OCI-LY7 (cell line): ENCODE measurements around the gene ANKS1B. TPM values are rescaled to one million over a fixed set of nuclear protein-coding genes. Genes with fewer than 3 reads are reported as not detected.
A peak's percentile ranks its signal among the peaks of the same experiment; 100 is the strongest.

Experiments used
- BruUV-seq: library from RNA; stranded (reverse); fragments of 400-500 nt; replicated peaks from 2 replicates; lab custom pipeline; 2021; lab: Mats Ljungman, UMichigan
- CTCF ChIA-PET: fragments of 300-600 bp; sonication (Branson Sonifier 250); formaldehyde crosslinking; loops from one replicate; lab custom pipeline; 2022; ENCODE audit warnings: antibody characterized with exemption; ENCODE audit not compliant: unreplicated experiment; lab: Charles Lee
- POLR2A ChIA-PET: fragments of 300-600 bp; sonication (Branson Sonifier 250); formaldehyde crosslinking; loops from one replicate; lab custom pipeline; 2022; ENCODE audit warnings: antibody characterized with exemption; lab: Charles Lee
- DNase-seq: peaks from one replicate; pipeline ENCODE4 v3.0.0-alpha.2; 2015; ENCODE audit warnings: low spot score
- H2AFZ ChIP-seq: fragments of 200-600 bp; sonication (generic), shearing (Covaris generic); 2 replicates; pipeline ENCODE4 v1.6.1; 2014; ENCODE audit warnings: mild to moderate bottlenecking, antibody characterized with exemption, low read length, moderate library complexity
- H3K27ac ChIP-seq: fragments of 200-600 bp; sonication (generic); 2 replicates; pipeline ENCODE4 v1.5.1; 2014; ENCODE audit warnings: mixed run types, low read depth, mild to moderate bottlenecking, moderate library complexity, low read length, inconsistent platforms; ENCODE audit not compliant: poor library complexity, severe bottlenecking
- H3K36me3 ChIP-seq: fragments of 200-600 bp; sonication (generic); 2 replicates; pipeline ENCODE4 v1.6.1; 2014; ENCODE audit warnings: mild to moderate bottlenecking, antibody characterized with exemption, low read length, moderate library complexity, mixed read lengths; ENCODE audit not compliant: insufficient read depth
- H3K4me1 ChIP-seq: fragments of 200-600 bp; sonication (generic); 2 replicates; pipeline ENCODE4 v1.5.1; 2014; ENCODE audit warnings: mild to moderate bottlenecking, low read length; ENCODE audit not compliant: insufficient read depth, poor library complexity, severe bottlenecking
- H3K4me2 ChIP-seq: fragments of 200-600 bp; sonication (generic); 2 replicates; pipeline ENCODE4 v1.6.1; 2014; ENCODE audit warnings: mild to moderate bottlenecking, low read length
- H3K4me3 ChIP-seq: fragments of 200-600 bp; sonication (generic); 2 replicates; pipeline ENCODE4 v1.5.1; 2014; ENCODE audit warnings: mild to moderate bottlenecking, low read depth, low read length; ENCODE audit not compliant: poor library complexity, severe bottlenecking
- H3K79me2 ChIP-seq: fragments of 200-600 bp; sonication (generic); 2 replicates; pipeline ENCODE4 v1.6.1; 2016; ENCODE audit warnings: low read depth, mild to moderate bottlenecking, low read length, moderate library complexity, mixed read lengths; ENCODE audit not compliant: insufficient read depth
- H3K9me2 ChIP-seq: fragments of 200-600 bp; sonication (generic); 2 replicates; pipeline ENCODE4 v1.6.1; 2016; ENCODE audit warnings: mild to moderate bottlenecking, low read length, mixed read lengths; ENCODE audit not compliant: insufficient read depth
- H3K9me3 ChIP-seq: fragments of 200-600 bp; sonication (generic); 2 replicates; pipeline ENCODE4 v1.6.1; 2014; ENCODE audit warnings: mild to moderate bottlenecking, mixed run types, low read length, mixed read lengths
- H4K20me1 ChIP-seq: fragments of 200-600 bp; sonication (generic); 2 replicates; pipeline ENCODE4 v1.6.1; 2014; ENCODE audit warnings: mild to moderate bottlenecking, antibody characterized with exemption, low read length, moderate library complexity, mixed read lengths; ENCODE audit not compliant: insufficient read depth
- EZH2phosphoT487 ChIP-seq: fragments of 200-600 bp; sonication (generic); IDR thresholded peaks from 2 replicates; pipeline ENCODE4 v1.6.1; 2018; ENCODE audit warnings: low read depth, borderline replicate concordance, mild to moderate bottlenecking, mixed run types, antibody characterized with exemption, low read length, moderate library complexity, mixed read lengths
- intact Hi-C: fragments of 100-400 bp; cut with micrococcal nuclease; formaldehyde crosslinking; loops from one replicate; pipeline ENCODE4 v1.10.0; 2022; ENCODE audit not compliant: unreplicated experiment
- total RNA-seq, 2 experiments: library from RNA; depleted of rRNA in 1 of 2; stranded (reverse); fragments of >200 nt in 1 of 2; shearing (Covaris generic) in 1 of 2; gene quantifications; 2 replicates each; pipeline ENCODE4 v1.2.3, GENCODE V29; 2014 to 2022
- TF ChIP-seq, protein P1 (sequence below): fragments of 200-600 bp; sonication (generic); conservative IDR thresholded peaks from 2 replicates; pipeline ENCODE4 v1.5.1; 2014; ENCODE audit warnings: mild to moderate bottlenecking, antibody characterized with exemption, low read length, moderate library complexity, mixed read lengths

Gene ANKS1B
- total RNA-seq, 2 experiments from 2014 or later: 2.9 to 6.0 TPM

DNA sequence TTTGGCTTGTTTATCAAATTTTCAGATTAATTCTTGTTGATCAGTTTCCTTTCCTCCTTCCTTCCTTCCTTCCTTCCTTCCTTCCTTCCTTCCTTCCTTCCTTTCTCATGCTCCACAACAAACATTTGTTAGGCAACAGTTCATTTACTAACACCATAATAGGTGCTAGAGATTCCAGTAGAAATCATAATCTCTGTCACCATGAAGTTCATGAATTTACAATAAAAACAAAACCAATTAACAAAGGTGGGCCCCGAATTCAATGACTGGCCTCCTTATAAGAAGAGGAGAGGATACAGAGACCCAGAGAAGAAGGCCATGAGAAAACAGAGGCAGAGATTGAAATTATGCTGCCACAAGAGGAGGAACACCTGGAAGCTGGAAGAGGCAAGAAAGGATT, 604.0 kb downstream of the ANKS1B start:
- Histone ChIP-seq H3K4me3 (no peak overlapping the region), H3K4me2 (no peak overlapping the region), H3K9me3 (peaks cover 9% of the 10 kb centered on the region; the same call in 1 of the 2 replicates), H3K4me1 (peaks cover 29% of the 10 kb centered on the region), H3K36me3 (no peaks in the 10 kb centered on the region; the same call in 1 of the 2 replicates), H3K9me2 (no peaks in the 10 kb centered on the region), H3K27ac (no peak overlapping the region), H3K79me2 (no peaks in the 10 kb centered on the region), H2AFZ (peak overlapping the region; percentile 28; the same call in 1 of the 2 replicates), H4K20me1 (no peaks in the 10 kb centered on the region)
- intact Hi-C loops: no loop called here
- no TSS peak for BruUV-seq
- TF ChIP-seq, protein P1, sequence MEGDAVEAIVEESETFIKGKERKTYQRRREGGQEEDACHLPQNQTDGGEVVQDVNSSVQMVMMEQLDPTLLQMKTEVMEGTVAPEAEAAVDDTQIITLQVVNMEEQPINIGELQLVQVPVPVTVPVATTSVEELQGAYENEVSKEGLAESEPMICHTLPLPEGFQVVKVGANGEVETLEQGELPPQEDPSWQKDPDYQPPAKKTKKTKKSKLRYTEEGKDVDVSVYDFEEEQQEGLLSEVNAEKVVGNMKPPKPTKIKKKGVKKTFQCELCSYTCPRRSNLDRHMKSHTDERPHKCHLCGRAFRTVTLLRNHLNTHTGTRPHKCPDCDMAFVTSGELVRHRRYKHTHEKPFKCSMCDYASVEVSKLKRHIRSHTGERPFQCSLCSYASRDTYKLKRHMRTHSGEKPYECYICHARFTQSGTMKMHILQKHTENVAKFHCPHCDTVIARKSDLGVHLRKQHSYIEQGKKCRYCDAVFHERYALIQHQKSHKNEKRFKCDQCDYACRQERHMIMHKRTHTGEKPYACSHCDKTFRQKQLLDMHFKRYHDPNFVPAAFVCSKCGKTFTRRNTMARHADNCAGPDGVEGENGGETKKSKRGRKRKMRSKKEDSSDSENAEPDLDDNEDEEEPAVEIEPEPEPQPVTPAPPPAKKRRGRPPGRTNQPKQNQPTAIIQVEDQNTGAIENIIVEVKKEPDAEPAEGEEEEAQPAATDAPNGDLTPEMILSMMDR: no peak
- no peak for TF ChIP-seq EZH2phosphoT487
- ChIA-PET CTCF (interaction anchor here (0.6 kb wide), 1 partner anchor 10 kb away, joined by 3 read pairs; no protein-coding TSS in a partner anchor), POLR2A (interaction anchor here (1.4 to 1.5 kb wide), 3 partner anchors 10 to 21 kb away, joined by 4 to 7 read pairs (median 6); no protein-coding TSS in a partner anchor)
- no peak for DNase-seq

DNA sequence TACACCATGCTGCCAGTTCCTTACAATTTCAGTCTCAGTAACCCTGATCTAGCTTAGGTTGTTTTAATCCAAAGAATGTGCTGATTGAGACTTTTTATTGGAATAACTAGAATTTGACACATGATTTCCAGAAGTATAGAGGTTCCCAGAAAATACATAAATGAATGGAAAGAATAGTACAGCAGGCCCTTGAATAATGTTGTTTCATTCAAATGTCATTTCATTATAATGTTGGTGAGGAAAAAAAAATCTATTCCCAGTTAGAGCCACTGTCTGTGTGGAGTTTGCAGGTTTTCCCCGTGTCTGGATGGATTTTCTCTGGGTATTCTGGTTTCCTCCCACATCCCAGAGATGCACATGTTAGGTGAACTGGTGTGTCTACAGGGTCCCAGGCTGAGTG, 610.7 kb downstream of the ANKS1B start:
- H3K9me3 ChIP-seq: no peaks in the 10 kb centered on the region; the same call in 1 of the 2 replicates
- no peak overlapping the region for H3K4me3 ChIP-seq
- H2AFZ ChIP-seq: peak overlapping the region; percentile 2; the same call in 1 of the 2 replicates
- H3K27ac ChIP-seq: no peak overlapping the region
- BruUV-seq: no TSS peak
- peaks cover 4% of the 10 kb centered on the region for H3K4me1 ChIP-seq
- intact Hi-C loops: no loop called here
- TF ChIP-seq, protein P1: no peak
- TF ChIP-seq EZH2phosphoT487: no peak
- H4K20me1 ChIP-seq: no peaks in the 10 kb centered on the region
- no peaks in the 10 kb centered on the region for H3K9me2 ChIP-seq
- DNase-seq: no peak
- CTCF ChIA-PET: no interaction called here
- POLR2A ChIA-PET: interaction anchor here (0.7 to 2.8 kb wide), 3 partner anchors 11 to 582 kb away, joined by 4 to 11 read pairs (median 5); no protein-coding TSS in a partner anchor
- H3K79me2 ChIP-seq: no peaks in the 10 kb centered on the region
- no peaks in the 10 kb centered on the region; the same call in 1 of the 2 replicates for H3K36me3 ChIP-seq
- no peak overlapping the region for H3K4me2 ChIP-seq

DNA sequence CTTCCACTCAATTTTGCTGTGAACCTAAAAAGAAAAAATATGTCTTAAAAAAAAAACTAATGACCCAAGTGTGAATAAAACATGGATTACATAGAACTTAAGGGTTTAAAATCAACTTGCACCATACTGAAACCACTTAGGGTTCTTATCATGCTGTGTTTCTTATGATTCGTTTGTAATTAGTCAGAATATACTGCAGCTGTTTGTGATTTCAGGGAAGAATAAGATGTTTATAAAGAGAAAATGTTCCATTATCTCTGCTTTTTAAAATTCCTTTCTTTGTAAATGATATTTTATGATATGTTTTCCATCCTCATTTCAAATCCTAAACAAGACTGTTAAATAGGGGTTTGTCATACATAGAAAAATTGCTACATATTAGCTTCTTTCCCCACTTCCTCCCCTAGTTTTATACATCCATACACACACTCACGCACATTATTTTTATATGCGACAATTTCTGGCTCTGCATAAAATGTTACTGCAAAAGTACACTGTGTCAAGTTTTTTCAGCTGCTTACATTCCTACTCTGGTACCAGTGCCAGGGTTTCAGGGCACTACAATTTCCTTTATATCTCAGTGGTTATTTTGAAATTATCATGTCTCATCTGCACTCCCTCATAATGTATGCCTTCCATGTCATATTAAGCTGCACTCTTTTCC, 612.3 kb downstream of the ANKS1B start:
- H3K9me3 ChIP-seq: no peaks in the 10 kb centered on the region; the same call in 1 of the 2 replicates
- H3K4me3 ChIP-seq: no peak overlapping the region
- H3K9me2 ChIP-seq: no peaks in the 10 kb centered on the region
- H3K79me2 ChIP-seq: no peaks in the 10 kb centered on the region
- H3K4me2 ChIP-seq: no peak overlapping the region
- no TSS peak for BruUV-seq
- no peaks in the 10 kb centered on the region; the same call in 1 of the 2 replicates for H3K36me3 ChIP-seq
- peaks cover 5% of the 10 kb centered on the region for H3K4me1 ChIP-seq
- TF ChIP-seq, protein P1: no peak
- no peak for TF ChIP-seq EZH2phosphoT487
- H3K27ac ChIP-seq: no peak overlapping the region
- ChIA-PET CTCF (no interaction called here), POLR2A (interaction anchor here (1.1 to 2.8 kb wide), 4 partner anchors 10 to 98 kb away, joined by 3 to 11 read pairs (median 7); no protein-coding TSS in a partner anchor)
- no peaks in the 10 kb centered on the region for H4K20me1 ChIP-seq
- H2AFZ ChIP-seq: no peak overlapping the region
- intact Hi-C loops: no loop called here
- no peak for DNase-seq
